Measurements from ENCODE around the gene AVPR1B. TPM values are rescaled to one million over a fixed set of nuclear protein-coding genes. Genes with fewer than 3 reads are reported as not detected.

AVPR1B gene
- total RNA-seq, 1 experiment from 2014 or later, result not detected

GRCh38 chr1:206109718-206110117, 7.5 kb downstream of the AVPR1B start:
- ChIA-PET POLR2A (no interaction called here), CTCF (no interaction called here)
- no TSS peak for BruUV-seq (replicated peaks)
- no peak overlapping the region for H3K27ac Mint-ChIP-seq (ENCODE audit: unreplicated experiment)
- H3K4me1 Mint-ChIP-seq (ENCODE audit: low read depth, unreplicated experiment), result no peaks in the 10 kb centered on the region
- no peak for DNase-seq
- no peaks in the 10 kb centered on the region for H3K9me3 Mint-ChIP-seq (ENCODE audit: unreplicated experiment)
- no peaks in the 10 kb centered on the region for H3K36me3 Mint-ChIP-seq (ENCODE audit: insufficient read depth, unreplicated experiment)
- no peak overlapping the region for H3K4me3 ChIP-seq (ENCODE audit: low read depth, low read length)
- no peaks in the 10 kb centered on the region for H3K36me3 ChIP-seq (ENCODE audit: control insufficient read depth, insufficient read depth, low read length)
- no peak overlapping the region for H3K4me3 Mint-ChIP-seq (ENCODE audit: unreplicated experiment)
- intact Hi-C loops (cut with micrococcal nuclease; ENCODE audit: unreplicated experiment), result no loop called here
- TF ChIP-seq, protein P1, sequence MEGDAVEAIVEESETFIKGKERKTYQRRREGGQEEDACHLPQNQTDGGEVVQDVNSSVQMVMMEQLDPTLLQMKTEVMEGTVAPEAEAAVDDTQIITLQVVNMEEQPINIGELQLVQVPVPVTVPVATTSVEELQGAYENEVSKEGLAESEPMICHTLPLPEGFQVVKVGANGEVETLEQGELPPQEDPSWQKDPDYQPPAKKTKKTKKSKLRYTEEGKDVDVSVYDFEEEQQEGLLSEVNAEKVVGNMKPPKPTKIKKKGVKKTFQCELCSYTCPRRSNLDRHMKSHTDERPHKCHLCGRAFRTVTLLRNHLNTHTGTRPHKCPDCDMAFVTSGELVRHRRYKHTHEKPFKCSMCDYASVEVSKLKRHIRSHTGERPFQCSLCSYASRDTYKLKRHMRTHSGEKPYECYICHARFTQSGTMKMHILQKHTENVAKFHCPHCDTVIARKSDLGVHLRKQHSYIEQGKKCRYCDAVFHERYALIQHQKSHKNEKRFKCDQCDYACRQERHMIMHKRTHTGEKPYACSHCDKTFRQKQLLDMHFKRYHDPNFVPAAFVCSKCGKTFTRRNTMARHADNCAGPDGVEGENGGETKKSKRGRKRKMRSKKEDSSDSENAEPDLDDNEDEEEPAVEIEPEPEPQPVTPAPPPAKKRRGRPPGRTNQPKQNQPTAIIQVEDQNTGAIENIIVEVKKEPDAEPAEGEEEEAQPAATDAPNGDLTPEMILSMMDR (IDR thresholded peaks at IDR 0.05; ENCODE audit: insufficient read depth in 1 of 2, low read depth in 1 of 2, low read length in 1 of 2, severe bottlenecking in 1 of 2, unreplicated experiment in 1 of 2), result no peak
- H3K27me3 ChIP-seq (replicated peaks; ENCODE audit: control insufficient read depth, insufficient read depth, low read length), result no peaks in the 10 kb centered on the region
- peaks cover 6% of the 10 kb centered on the region for H3K27me3 Mint-ChIP-seq (ENCODE audit: insufficient read depth, unreplicated experiment)
- no peaks in the 10 kb centered on the region for H3K4me1 ChIP-seq
- H3K9me3 ChIP-seq, result no peaks in the 10 kb centered on the region

DNA sequence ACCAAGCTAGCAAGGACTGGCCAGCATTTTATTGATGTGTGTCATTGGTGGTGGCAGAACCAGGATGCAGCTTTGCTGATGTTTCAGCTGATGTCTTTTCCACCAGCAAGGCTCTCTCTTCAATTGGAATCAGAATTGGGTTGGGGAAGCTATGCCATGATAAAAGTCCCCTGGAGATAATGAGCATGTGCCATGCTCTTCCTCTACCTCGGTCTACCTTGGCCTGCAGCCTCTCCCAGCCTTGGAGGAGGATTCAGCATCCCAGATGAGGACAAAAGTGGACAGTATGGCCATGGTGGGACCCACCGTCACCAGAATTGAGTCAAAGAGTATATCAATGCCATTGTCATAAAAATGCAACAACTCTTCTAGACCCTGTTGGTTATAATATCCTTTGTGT, 8.6 kb downstream of the AVPR1B start:
- POLR2A ChIA-PET, result no interaction called here
- H3K9me3 ChIP-seq, result no peaks in the 10 kb centered on the region
- CTCF ChIA-PET, result interaction anchor here (0.9 to 1.2 kb wide), 3 partner anchors 78 to 125 kb away, joined by 3 to 5 read pairs (median 4); no protein-coding TSS in a partner anchor
- no peaks in the 10 kb centered on the region for H3K27me3 ChIP-seq (replicated peaks; ENCODE audit: control insufficient read depth, insufficient read depth, low read length)
- no peaks in the 10 kb centered on the region for H3K4me1 ChIP-seq
- TF ChIP-seq, protein P1 (IDR thresholded peaks at IDR 0.05; ENCODE audit: insufficient read depth in 1 of 2, low read depth in 1 of 2, low read length in 1 of 2, severe bottlenecking in 1 of 2, unreplicated experiment in 1 of 2), result no peak
- Mint-ChIP-seq H3K27ac (ENCODE audit: unreplicated experiment) (no peak overlapping the region), H3K27me3 (ENCODE audit: insufficient read depth, unreplicated experiment) (peaks cover 4% of the 10 kb centered on the region), H3K4me1 (ENCODE audit: low read depth, unreplicated experiment) (no peaks in the 10 kb centered on the region), H3K9me3 (ENCODE audit: unreplicated experiment) (no peaks in the 10 kb centered on the region), H3K36me3 (ENCODE audit: insufficient read depth, unreplicated experiment) (no peaks in the 10 kb centered on the region), H3K4me3 (ENCODE audit: unreplicated experiment) (no peak overlapping the region)
- BruUV-seq (replicated peaks), result no TSS peak
- H3K4me3 ChIP-seq (ENCODE audit: low read depth, low read length), result no peak overlapping the region
- no peaks in the 10 kb centered on the region for H3K36me3 ChIP-seq (ENCODE audit: control insufficient read depth, insufficient read depth, low read length)
- intact Hi-C loops (cut with micrococcal nuclease; ENCODE audit: unreplicated experiment), result no loop called here
- DNase-seq, result no peak

DNA sequence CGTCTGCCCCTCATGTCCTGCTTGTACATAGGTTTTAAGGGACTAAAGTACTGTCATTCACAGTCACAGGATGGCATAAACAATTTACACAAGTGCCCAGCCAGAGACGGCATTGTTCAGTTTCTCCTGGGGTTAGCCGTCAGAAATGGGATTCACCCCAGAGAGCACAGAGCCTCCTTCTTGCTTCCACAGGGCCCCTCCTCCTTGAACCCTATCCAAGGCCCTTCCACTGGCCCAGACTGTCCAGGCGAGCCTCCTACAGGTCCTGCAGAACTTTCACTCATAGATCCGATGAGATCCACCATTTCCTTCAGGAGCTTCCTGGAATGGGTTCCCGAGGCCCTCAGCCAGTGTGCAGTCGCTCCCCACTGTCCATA, 10.0 kb downstream of the AVPR1B start:
- Histone ChIP-seq H3K36me3 (ENCODE audit: control insufficient read depth, insufficient read depth, low read length) (no peaks in the 10 kb centered on the region), H3K4me1 (no peaks in the 10 kb centered on the region), H3K4me3 (ENCODE audit: low read depth, low read length) (no peak overlapping the region), H3K9me3 (no peaks in the 10 kb centered on the region), H3K27me3 (replicated peaks; ENCODE audit: control insufficient read depth, insufficient read depth, low read length) (no peaks in the 10 kb centered on the region)
- no TSS peak for BruUV-seq (replicated peaks)
- POLR2A ChIA-PET, result no interaction called here
- intact Hi-C loops (cut with micrococcal nuclease; ENCODE audit: unreplicated experiment), result no loop called here
- DNase-seq, result no peak
- peaks cover 4% of the 10 kb centered on the region for H3K27me3 Mint-ChIP-seq (ENCODE audit: insufficient read depth, unreplicated experiment)
- H3K36me3 Mint-ChIP-seq (ENCODE audit: insufficient read depth, unreplicated experiment), result no peaks in the 10 kb centered on the region
- TF ChIP-seq, protein P1 (IDR thresholded peaks at IDR 0.05; ENCODE audit: insufficient read depth in 1 of 2, low read depth in 1 of 2, low read length in 1 of 2, severe bottlenecking in 1 of 2, unreplicated experiment in 1 of 2), result no peak
- CTCF ChIA-PET, result interaction anchor here (1.0 to 3.6 kb wide), 16 partner anchors 51 to 362 kb away, joined by 3 to 87 read pairs (median 4); no protein-coding TSS in a partner anchor
- no peak overlapping the region for H3K4me3 Mint-ChIP-seq (ENCODE audit: unreplicated experiment)
- no peaks in the 10 kb centered on the region for H3K9me3 Mint-ChIP-seq (ENCODE audit: unreplicated experiment)
- no peaks in the 10 kb centered on the region for H3K4me1 Mint-ChIP-seq (ENCODE audit: low read depth, unreplicated experiment)
- H3K27ac Mint-ChIP-seq (ENCODE audit: unreplicated experiment), result no peak overlapping the region

Data from Caco-2 (cell line).